ENCODE data around the gene PHLDB3.

Gene PHLDB3

DNA sequence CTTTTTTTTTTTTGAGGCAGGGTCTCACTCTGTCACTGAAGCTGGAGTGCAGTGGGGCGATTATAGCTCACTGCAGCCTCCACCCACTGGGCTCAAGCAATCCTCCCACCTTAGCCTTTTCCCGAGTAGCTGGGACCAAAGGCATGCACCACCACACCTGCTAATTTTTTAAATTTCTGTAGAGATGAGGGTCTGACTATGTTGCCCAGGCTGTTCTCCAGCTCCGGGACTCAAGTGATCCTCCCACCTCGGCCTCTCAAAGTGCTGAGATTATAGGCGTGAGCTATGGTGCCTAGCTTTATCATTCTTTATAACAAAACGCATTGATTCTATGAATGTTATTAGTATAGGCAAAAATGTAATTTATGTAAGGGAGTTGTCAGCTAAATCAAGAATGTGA lies 21.3 kb downstream of the PHLDB3 start:
- no peaks in the 10 kb centered on the region for H3K27me3 ChIP-seq (ENCODE audit: control insufficient read depth, insufficient read depth, low read length)
- H3K4me2 ChIP-seq (ENCODE audit: low read length), result no peak overlapping the region
- H3K9me3 ChIP-seq (ENCODE audit: control insufficient read depth, low read length), result no peaks in the 10 kb centered on the region
- no peak overlapping the region for H3K4me3 ChIP-seq (ENCODE audit: low read depth, low read length)
- no peaks in the 10 kb centered on the region for H3K4me1 ChIP-seq
- TF ChIP-seq, protein P1, sequence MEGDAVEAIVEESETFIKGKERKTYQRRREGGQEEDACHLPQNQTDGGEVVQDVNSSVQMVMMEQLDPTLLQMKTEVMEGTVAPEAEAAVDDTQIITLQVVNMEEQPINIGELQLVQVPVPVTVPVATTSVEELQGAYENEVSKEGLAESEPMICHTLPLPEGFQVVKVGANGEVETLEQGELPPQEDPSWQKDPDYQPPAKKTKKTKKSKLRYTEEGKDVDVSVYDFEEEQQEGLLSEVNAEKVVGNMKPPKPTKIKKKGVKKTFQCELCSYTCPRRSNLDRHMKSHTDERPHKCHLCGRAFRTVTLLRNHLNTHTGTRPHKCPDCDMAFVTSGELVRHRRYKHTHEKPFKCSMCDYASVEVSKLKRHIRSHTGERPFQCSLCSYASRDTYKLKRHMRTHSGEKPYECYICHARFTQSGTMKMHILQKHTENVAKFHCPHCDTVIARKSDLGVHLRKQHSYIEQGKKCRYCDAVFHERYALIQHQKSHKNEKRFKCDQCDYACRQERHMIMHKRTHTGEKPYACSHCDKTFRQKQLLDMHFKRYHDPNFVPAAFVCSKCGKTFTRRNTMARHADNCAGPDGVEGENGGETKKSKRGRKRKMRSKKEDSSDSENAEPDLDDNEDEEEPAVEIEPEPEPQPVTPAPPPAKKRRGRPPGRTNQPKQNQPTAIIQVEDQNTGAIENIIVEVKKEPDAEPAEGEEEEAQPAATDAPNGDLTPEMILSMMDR (IDR thresholded peaks at IDR 0.05), result no peak
- no peak overlapping the region for H3K27ac ChIP-seq
- H3K79me2 ChIP-seq, result no peaks in the 10 kb centered on the region
- H3K9ac ChIP-seq, result no peak overlapping the region
- H2AFZ ChIP-seq, result no peak overlapping the region
- H3K36me3 ChIP-seq (ENCODE audit: control insufficient read depth, insufficient read depth, low read length), result no peaks in the 10 kb centered on the region

DNA sequence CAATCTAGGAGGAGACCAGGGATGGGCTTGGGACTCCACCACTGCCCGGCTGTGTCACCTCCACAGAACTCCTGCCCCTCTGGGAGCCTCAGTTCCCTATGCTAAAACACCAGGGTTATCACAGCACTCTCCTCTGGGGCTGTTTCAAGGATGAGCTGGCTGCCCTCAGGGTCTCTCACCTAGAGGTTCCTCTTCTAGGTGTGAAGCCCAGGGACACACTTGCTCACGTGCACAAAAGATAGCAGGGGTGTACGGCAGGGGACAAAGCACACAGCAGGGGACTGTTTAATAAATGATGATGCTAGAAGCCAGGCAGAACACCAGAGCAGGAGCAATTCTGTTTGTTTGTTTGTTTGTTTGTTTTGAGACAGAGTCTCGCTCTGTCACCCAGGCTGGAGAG lies 22.4 kb downstream of the PHLDB3 start:
- no peak overlapping the region for H2AFZ ChIP-seq
- no peaks in the 10 kb centered on the region for H3K79me2 ChIP-seq
- no peak overlapping the region for H3K4me3 ChIP-seq (ENCODE audit: low read depth, low read length)
- H3K4me1 ChIP-seq, result no peaks in the 10 kb centered on the region
- no peak overlapping the region for H3K9ac ChIP-seq
- H3K27me3 ChIP-seq (ENCODE audit: control insufficient read depth, insufficient read depth, low read length), result no peaks in the 10 kb centered on the region
- no peak overlapping the region for H3K4me2 ChIP-seq (ENCODE audit: low read length)
- TF ChIP-seq, protein P1 (IDR thresholded peaks at IDR 0.05), result no peak
- H3K36me3 ChIP-seq (ENCODE audit: control insufficient read depth, insufficient read depth, low read length), result no peaks in the 10 kb centered on the region
- H3K9me3 ChIP-seq (ENCODE audit: control insufficient read depth, low read length), result no peaks in the 10 kb centered on the region
- no peak overlapping the region for H3K27ac ChIP-seq

DNA sequence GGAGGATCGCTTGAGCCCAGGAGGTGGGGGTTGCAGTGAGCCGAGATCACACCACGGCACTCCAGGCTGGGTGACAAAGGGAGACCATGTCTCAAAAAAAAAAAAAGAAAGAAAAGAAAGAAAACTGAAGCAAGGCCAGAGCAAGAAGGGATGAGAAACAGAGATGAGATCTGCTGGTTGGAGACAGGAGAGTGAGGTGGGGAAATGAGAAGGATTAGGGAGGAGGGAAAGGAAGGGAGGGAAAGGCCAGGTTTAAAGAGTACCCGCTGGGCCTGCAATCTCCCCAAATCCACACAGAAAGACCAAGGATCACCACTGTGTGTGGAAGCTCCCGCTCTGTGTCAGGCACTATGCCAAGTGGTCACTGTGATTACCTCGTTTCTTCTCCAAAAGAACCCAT lies 22.8 kb downstream of the PHLDB3 start:
- H3K27ac ChIP-seq, result no peak overlapping the region
- no peaks in the 10 kb centered on the region for H3K36me3 ChIP-seq (ENCODE audit: control insufficient read depth, insufficient read depth, low read length)
- no peaks in the 10 kb centered on the region for H3K4me1 ChIP-seq
- H2AFZ ChIP-seq, result no peak overlapping the region
- no peaks in the 10 kb centered on the region for H3K9me3 ChIP-seq (ENCODE audit: control insufficient read depth, low read length)
- no peaks in the 10 kb centered on the region for H3K79me2 ChIP-seq
- no peaks in the 10 kb centered on the region for H3K27me3 ChIP-seq (ENCODE audit: control insufficient read depth, insufficient read depth, low read length)
- H3K4me2 ChIP-seq (ENCODE audit: low read length), result no peak overlapping the region
- TF ChIP-seq, protein P1 (IDR thresholded peaks at IDR 0.05), result no peak
- H3K9ac ChIP-seq, result no peak overlapping the region
- H3K4me3 ChIP-seq (ENCODE audit: low read depth, low read length), result no peak overlapping the region

DNA sequence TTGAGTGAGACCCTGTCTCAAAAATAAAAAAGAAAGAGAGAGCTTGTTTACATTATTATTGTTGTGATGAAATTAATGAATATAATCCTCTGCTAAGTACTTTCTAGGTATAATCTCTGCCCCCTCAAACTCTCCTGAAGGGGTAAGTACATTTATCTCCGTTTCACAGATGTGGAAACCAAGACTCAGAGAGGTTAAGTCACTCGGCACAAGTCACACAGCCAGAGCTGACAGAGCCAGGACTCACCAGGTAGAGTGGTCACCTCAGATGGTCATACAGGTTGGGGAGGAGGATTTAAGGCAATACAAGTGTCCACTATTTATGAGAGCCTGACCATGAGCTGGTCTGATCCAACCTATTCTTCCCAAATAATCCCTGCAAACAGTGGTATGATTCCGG lies 24.0 kb downstream of the PHLDB3 start:
- Histone ChIP-seq H3K36me3 (ENCODE audit: control insufficient read depth, insufficient read depth, low read length) (no peaks in the 10 kb centered on the region), H3K4me2 (ENCODE audit: low read length) (no peak overlapping the region), H2AFZ (no peak overlapping the region)

DNA sequence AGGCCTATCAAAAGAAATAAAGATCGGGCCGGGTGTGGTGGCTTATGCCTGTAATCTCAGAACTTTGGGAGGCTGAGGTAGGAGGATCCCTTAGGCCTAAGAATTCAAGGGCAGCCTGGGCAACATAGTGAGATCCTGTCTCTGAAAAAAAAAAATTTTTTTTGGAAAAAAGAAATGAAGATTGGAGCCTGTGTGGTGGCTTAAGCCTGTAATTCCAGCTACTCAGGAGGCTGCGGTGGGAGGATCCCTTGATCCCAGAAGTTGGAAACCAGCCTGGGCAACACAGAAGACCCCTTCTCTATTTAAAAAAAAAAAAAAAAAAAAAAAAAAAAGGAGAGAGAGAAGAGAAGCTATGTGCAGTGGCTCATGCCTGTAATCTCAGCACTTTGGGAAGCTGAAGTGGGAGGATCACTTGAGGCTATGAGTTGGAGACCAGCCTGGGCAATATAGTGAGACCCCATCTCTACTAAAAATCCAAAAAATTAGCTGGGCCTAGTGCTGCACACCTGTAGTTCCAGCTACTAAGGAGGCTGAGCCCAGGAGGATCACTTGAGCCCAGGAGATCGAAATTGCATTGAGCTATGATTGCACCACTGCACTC lies 24.5 kb downstream of the PHLDB3 start:
- no peaks in the 10 kb centered on the region for H3K36me3 ChIP-seq (ENCODE audit: control insufficient read depth, insufficient read depth, low read length)
- no peaks in the 10 kb centered on the region for H3K27me3 ChIP-seq (ENCODE audit: control insufficient read depth, insufficient read depth, low read length)
- no peak overlapping the region for H2AFZ ChIP-seq
- H3K79me2 ChIP-seq, result no peaks in the 10 kb centered on the region
- H3K4me3 ChIP-seq (ENCODE audit: low read depth, low read length), result no peak overlapping the region
- H3K9me3 ChIP-seq (ENCODE audit: control insufficient read depth, low read length), result no peaks in the 10 kb centered on the region
- no peak overlapping the region for H3K4me2 ChIP-seq (ENCODE audit: low read length)
- TF ChIP-seq, protein P1 (IDR thresholded peaks at IDR 0.05), result no peak
- H3K27ac ChIP-seq, result no peak overlapping the region
- H3K4me1 ChIP-seq, result no peaks in the 10 kb centered on the region
- H3K9ac ChIP-seq, result no peak overlapping the region

More for the DNA sequence above, 24.0 kb downstream of the PHLDB3 start:
- Histone ChIP-seq H3K9ac (no peak overlapping the region), H3K27ac (no peak overlapping the region), H3K27me3 (ENCODE audit: control insufficient read depth, insufficient read depth, low read length) (no peaks in the 10 kb centered on the region), H3K4me3 (ENCODE audit: low read depth, low read length) (no peak overlapping the region), H3K9me3 (ENCODE audit: control insufficient read depth, low read length) (no peaks in the 10 kb centered on the region), H3K4me1 (no peaks in the 10 kb centered on the region), H3K79me2 (no peaks in the 10 kb centered on the region)
- TF ChIP-seq, protein P1 (IDR thresholded peaks at IDR 0.05), result no peak
